ENCODE results near the gene XXYLT1.

The XXYLT1 gene

DNA sequence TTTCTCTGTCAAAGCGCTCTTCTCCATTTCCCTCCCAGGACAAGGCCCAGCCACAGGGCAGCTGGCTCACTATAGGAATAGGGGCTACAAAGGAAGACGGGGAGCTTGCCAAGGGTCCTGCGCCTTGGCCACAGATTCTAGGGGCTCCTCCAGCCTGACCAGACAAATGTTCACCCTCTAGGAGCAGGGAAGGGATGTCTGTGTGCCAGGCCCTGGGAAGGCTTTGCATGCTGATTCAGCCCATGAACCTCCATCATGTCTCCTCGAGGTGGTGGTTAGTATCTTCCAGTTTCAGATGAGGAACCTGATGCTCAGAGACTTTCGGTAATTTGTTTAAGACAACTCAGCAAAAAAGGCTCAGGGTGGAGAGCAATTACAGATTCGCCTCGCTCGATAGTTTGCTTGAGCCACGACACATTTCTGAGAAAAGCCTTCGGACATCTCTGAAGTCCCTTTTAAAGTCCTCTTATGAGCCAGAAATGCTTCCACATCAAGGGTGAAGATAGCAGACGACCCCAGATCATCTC lies 110.0 kb downstream of the XXYLT1 start:
- Histone ChIP-seq H3K27me3 (ENCODE audit: insufficient read depth, poor library complexity, severe bottlenecking) (no peaks in the 10 kb centered on the region), H3K4me1 (ENCODE audit: insufficient read depth, poor library complexity, severe bottlenecking) (peaks cover 8% of the 10 kb centered on the region), H3K4me3 (ENCODE audit: severe bottlenecking) (no peak overlapping the region), H3K27ac (ENCODE audit: poor library complexity, severe bottlenecking) (no peak overlapping the region), H3K9me3 (ENCODE audit: severe bottlenecking) (no peaks in the 10 kb centered on the region), H3K36me3 (ENCODE audit: low read depth) (no peaks in the 10 kb centered on the region)
- no peak for TF ChIP-seq CTCF (IDR thresholded peaks at IDR 0.05; ENCODE audit: poor library complexity, severe bottlenecking)
- no peak for DNase-seq (ENCODE audit: low spot score)
- no peak for ATAC-seq (ENCODE audit: low read depth)

GRCh38 chr3:195160257-195160898 lies 110.6 kb downstream of the XXYLT1 start:
- Histone ChIP-seq H3K4me1 (ENCODE audit: insufficient read depth, poor library complexity, severe bottlenecking) (peaks cover 11% of the 10 kb centered on the region), H3K36me3 (ENCODE audit: low read depth) (no peaks in the 10 kb centered on the region), H3K27me3 (ENCODE audit: insufficient read depth, poor library complexity, severe bottlenecking) (no peaks in the 10 kb centered on the region), H3K9me3 (ENCODE audit: severe bottlenecking) (no peaks in the 10 kb centered on the region), H3K27ac (ENCODE audit: poor library complexity, severe bottlenecking) (no peak overlapping the region), H3K4me3 (ENCODE audit: severe bottlenecking) (no peak overlapping the region)
- TF ChIP-seq CTCF (IDR thresholded peaks at IDR 0.05; ENCODE audit: poor library complexity, severe bottlenecking) = no peak
- DNase-seq (ENCODE audit: low spot score) (no peak), ATAC-seq (ENCODE audit: low read depth) (peak; percentile 41; the same call in 2 of the 3 replicates)

DNA sequence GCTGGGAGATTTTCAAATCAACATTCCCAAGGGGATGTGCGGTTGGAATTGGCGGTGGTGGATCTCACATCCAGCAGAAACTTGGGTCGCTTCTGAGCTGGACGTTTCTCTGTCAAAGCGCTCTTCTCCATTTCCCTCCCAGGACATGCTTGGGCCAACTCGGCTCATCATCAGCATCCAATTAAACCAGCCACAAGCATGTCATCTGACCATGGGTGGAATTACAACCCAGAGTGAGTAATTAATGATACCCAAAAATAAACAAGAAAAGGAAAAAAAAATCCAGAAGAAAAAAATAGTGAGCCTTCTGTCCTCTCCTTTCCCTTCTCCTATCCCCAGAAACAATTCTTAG lies 111.2 kb downstream of the XXYLT1 start:
- H3K36me3 ChIP-seq (ENCODE audit: low read depth) = no peaks in the 10 kb centered on the region
- H3K9me3 ChIP-seq (ENCODE audit: severe bottlenecking) = no peaks in the 10 kb centered on the region
- H3K27ac ChIP-seq (ENCODE audit: poor library complexity, severe bottlenecking) = no peak overlapping the region
- no peak for TF ChIP-seq CTCF (IDR thresholded peaks at IDR 0.05; ENCODE audit: poor library complexity, severe bottlenecking)
- peaks cover 17% of the 10 kb centered on the region for H3K4me1 ChIP-seq (ENCODE audit: insufficient read depth, poor library complexity, severe bottlenecking)
- DNase-seq (ENCODE audit: low spot score) = no peak
- no peak for ATAC-seq (ENCODE audit: low read depth)
- no peak overlapping the region for H3K4me3 ChIP-seq (ENCODE audit: severe bottlenecking)
- H3K27me3 ChIP-seq (ENCODE audit: insufficient read depth, poor library complexity, severe bottlenecking) = no peaks in the 10 kb centered on the region

DNA sequence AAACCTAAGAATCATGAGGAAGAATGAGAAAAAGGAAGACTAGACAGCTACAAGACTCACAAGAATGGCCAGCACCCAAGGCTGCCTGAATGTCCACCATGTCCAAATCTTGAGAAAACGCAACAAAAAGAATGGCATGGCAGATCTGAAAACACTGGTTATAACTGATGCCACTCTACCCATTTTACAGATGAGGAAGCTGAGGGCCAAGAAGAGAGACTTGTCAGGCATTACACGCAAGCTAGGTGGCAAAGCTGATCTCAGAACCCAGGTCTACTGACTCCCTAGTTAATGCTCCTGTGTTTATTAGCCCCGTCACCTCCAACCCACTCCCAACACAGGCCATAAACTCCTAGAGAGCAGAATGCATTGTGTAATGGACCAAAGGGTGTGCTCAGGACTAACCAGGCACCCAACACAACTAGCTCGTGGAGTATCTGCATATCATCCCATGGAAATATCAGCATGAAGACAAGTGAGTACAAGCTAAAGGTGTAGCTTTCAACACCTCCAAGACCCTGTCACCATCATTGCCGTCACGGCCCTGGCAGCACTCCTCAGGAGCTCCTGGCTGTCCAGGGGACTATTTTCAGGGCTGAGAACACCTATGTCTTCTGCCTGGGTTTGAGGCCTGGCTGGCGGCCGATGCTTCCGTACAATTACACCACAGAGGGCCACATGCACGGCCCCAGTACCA lies 111.7 kb downstream of the XXYLT1 start:
- Histone ChIP-seq H3K27me3 (ENCODE audit: insufficient read depth, poor library complexity, severe bottlenecking) (no peaks in the 10 kb centered on the region), H3K4me3 (ENCODE audit: severe bottlenecking) (no peak overlapping the region), H3K9me3 (ENCODE audit: severe bottlenecking) (no peaks in the 10 kb centered on the region), H3K4me1 (ENCODE audit: insufficient read depth, poor library complexity, severe bottlenecking) (peaks cover 21% of the 10 kb centered on the region), H3K36me3 (ENCODE audit: low read depth) (no peaks in the 10 kb centered on the region), H3K27ac (ENCODE audit: poor library complexity, severe bottlenecking) (no peak overlapping the region)
- no peak for TF ChIP-seq CTCF (IDR thresholded peaks at IDR 0.05; ENCODE audit: poor library complexity, severe bottlenecking)
- ATAC-seq (ENCODE audit: low read depth) = no peak
- DNase-seq (ENCODE audit: low spot score) = no peak

All from RWPE2 (cell line).